ENCODE data around the gene GMDS. TPM values are rescaled to one million over a fixed set of nuclear protein-coding genes. Genes with fewer than 3 reads are reported as not detected.

GMDS gene
- total and polyA plus RNA-seq, 2 of the 13 experiments (the other 11 are each of a cell fraction or from before 2014, with no cell fraction given), result 64.4 to 112 TPM

DNA sequence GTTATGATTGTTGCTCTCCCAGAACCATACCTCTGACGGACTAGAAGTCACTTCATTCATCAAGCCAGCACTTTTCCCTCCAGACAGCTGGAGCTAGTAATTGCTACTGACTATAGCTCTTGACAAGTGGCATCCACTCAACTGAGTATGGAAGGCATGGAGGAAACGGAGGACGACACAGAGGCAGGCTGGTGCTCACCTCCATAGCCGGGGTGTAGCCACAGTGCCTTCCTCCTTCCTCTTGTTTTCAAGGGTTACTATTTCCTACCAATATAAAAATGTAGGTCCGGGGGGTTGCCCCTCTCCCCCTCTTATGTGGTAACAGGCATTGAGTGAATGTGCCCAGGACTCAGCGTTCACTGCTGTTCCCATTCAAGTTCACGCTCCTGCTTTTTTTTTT lies 659.1 kb downstream of the GMDS start:
- Histone ChIP-seq H3K27ac (ENCODE audit: extremely low read length, insufficient read depth, low read length) (no peak overlapping the region), H3K36me3 (replicated peaks in 1 of 2; ENCODE audit: control insufficient read depth in 1 of 2, insufficient read depth in 2 of 2, low read length in 2 of 2) (no peaks in the 10 kb centered on the region), H3K4me3 (replicated peaks in 1 of 3; ENCODE audit: insufficient read depth in 1 of 3, low read depth in 2 of 3, low read length in 3 of 3) (no peak overlapping the region), H3K79me2 (ENCODE audit: insufficient read depth, low read length) (no peaks in the 10 kb centered on the region), H3K9me3 (ENCODE audit: low read length) (no peaks in the 10 kb centered on the region), H4K20me1 (ENCODE audit: insufficient read depth, low read length) (no peaks in the 10 kb centered on the region), H2AFZ (ENCODE audit: low read length) (no peak overlapping the region), H3K9ac (ENCODE audit: insufficient read depth, low read depth, low read length) (no peak overlapping the region), H3K4me1 (ENCODE audit: insufficient read depth, low read length) (peaks cover 16% of the 10 kb centered on the region), H3K4me2 (ENCODE audit: low read depth, low read length) (no peak overlapping the region), H3K27me3 (ENCODE audit: control insufficient read depth in 1 of 2, insufficient read depth in 2 of 2, low read length in 2 of 2) (peaks cover 0 to 15% of the 10 kb centered on the region in 2 experiments; a peak in 2 of 5 replicates)
- no peak for TF ChIP-seq ZSCAN20 (CRISPR knock-in tag; IDR thresholded peaks at IDR 0.05; ENCODE audit: borderline replicate concordance)
- no peak for TF ChIP-seq MIXL1 (CRISPR knock-in tag; IDR thresholded peaks at IDR 0.05)
- TF ChIP-seq TEAD2 (CRISPR knock-in tag; IDR thresholded peaks at IDR 0.05), result no peak
- TF ChIP-seq SRSF1 (optimal IDR thresholded peaks at IDR 0.05; ENCODE audit: low read depth, low read length), result no peak
- TF ChIP-seq JARID2 (CRISPR knock-in tag; IDR thresholded peaks at IDR 0.05; ENCODE audit: insufficient replicate concordance), result no peak
- POLR2A ChIA-PET, result no interaction called here
- in situ Hi-C loops (cut with HindIII; ENCODE audit: extremely low pct_ligation_motif_present, low pct_unique_long_range_greater_than_20kb), result no loop called here
- no TSS peak for BruUV-seq (replicated peaks)
- no peak for FAIRE-seq
- DNase-seq (ENCODE audit: low spot score), result no peak
- ATAC-seq, result no peak
- CTCF ChIA-PET (ENCODE audit: low intra/inter-chr PET ratio, low total read pairs), result no interaction called here
- WGBS (ENCODE audit: low lambda C conversion rate), result 66% methylated on average over 7 of the region's 7 CpGs
- intact Hi-C loops (cut with micrococcal nuclease; ENCODE audit: unreplicated experiment), result no loop called here

DNA sequence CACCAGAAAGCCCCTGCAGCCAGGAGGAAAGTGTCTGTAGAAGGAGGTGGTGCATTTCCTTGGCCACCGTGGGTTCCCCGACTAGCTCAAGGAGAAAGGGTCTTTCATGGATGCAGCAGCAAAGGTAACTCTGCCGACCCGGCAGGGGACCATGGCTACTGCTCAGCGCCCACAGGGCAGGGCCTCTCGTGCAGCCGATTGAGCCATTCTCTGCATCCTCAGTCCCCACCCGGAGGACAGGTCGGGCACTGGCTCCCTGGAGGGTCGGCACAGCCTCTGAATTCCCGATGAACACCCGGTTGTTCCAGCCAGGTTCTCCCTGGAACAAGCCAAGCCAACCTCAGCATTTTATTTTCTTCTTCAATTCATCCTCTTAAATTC lies 659.7 kb downstream of the GMDS start:
- peaks cover 16% of the 10 kb centered on the region for H3K4me1 ChIP-seq (ENCODE audit: insufficient read depth, low read length)
- DNase-seq (ENCODE audit: low spot score) (no peak), ATAC-seq (no peak), FAIRE-seq (no peak)
- no peaks in the 10 kb centered on the region for H3K9me3 ChIP-seq (ENCODE audit: low read length)
- in situ Hi-C loops (cut with HindIII; ENCODE audit: extremely low pct_ligation_motif_present, low pct_unique_long_range_greater_than_20kb) (no loop called here), intact Hi-C loops (cut with micrococcal nuclease; ENCODE audit: unreplicated experiment) (no loop called here)
- TF ChIP-seq, protein P1, sequence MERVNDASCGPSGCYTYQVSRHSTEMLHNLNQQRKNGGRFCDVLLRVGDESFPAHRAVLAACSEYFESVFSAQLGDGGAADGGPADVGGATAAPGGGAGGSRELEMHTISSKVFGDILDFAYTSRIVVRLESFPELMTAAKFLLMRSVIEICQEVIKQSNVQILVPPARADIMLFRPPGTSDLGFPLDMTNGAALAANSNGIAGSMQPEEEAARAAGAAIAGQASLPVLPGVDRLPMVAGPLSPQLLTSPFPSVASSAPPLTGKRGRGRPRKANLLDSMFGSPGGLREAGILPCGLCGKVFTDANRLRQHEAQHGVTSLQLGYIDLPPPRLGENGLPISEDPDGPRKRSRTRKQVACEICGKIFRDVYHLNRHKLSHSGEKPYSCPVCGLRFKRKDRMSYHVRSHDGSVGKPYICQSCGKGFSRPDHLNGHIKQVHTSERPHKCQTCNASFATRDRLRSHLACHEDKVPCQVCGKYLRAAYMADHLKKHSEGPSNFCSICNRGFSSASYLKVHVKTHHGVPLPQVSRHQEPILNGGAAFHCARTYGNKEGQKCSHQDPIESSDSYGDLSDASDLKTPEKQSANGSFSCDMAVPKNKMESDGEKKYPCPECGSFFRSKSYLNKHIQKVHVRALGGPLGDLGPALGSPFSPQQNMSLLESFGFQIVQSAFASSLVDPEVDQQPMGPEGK (CRISPR knock-in tag; IDR thresholded peaks at IDR 0.05), result no peak
- no peak overlapping the region for H2AFZ ChIP-seq (ENCODE audit: low read length)
- no peak overlapping the region for H3K4me3 ChIP-seq (replicated peaks in 1 of 3; ENCODE audit: insufficient read depth in 1 of 3, low read depth in 2 of 3, low read length in 3 of 3)
- no peak overlapping the region for H3K9ac ChIP-seq (ENCODE audit: insufficient read depth, low read depth, low read length)
- H3K4me2 ChIP-seq (ENCODE audit: low read depth, low read length), result no peak overlapping the region
- H3K27me3 ChIP-seq (ENCODE audit: control insufficient read depth in 1 of 2, insufficient read depth in 2 of 2, low read length in 2 of 2), result peaks cover 2 to 15% of the 10 kb centered on the region in 2 experiments; a peak in 2 of 5 replicates
- WGBS (ENCODE audit: low lambda C conversion rate), result 57% methylated on average over 9 of the region's 12 CpGs
- no peaks in the 10 kb centered on the region for H3K79me2 ChIP-seq (ENCODE audit: insufficient read depth, low read length)
- H4K20me1 ChIP-seq (ENCODE audit: insufficient read depth, low read length), result no peaks in the 10 kb centered on the region
- ChIA-PET POLR2A (no interaction called here), CTCF (ENCODE audit: low intra/inter-chr PET ratio, low total read pairs) (no interaction called here)
- no TSS peak for BruUV-seq (replicated peaks)
- H3K36me3 ChIP-seq (replicated peaks in 1 of 2; ENCODE audit: control insufficient read depth in 1 of 2, insufficient read depth in 2 of 2, low read length in 2 of 2), result no peaks in the 10 kb centered on the region
- H3K27ac ChIP-seq (ENCODE audit: extremely low read length, insufficient read depth, low read length), result no peak overlapping the region
